Neural cell (in vitro differentiated cells): ENCODE data around the gene RGS3. TPM values are rescaled to one million over a fixed set of nuclear protein-coding genes. Genes with fewer than 3 reads are reported as not detected.

ENCODE experiments used
- H2AFZ ChIP-seq: fragments of 200-600, 300-800 bp; sonication (generic), shearing (Covaris generic); 2 replicates; pipeline ENCODE4 v1.6.0; 2014; ENCODE audit warnings: low read depth, mild to moderate bottlenecking, antibody characterized with exemption, low read length, moderate library complexity
- H3F3A ChIP-seq: fragments of 200-600 bp; shearing (Covaris generic); 2 replicates; pipeline ENCODE4 v1.6.1; 2016; ENCODE audit warnings: mild to moderate bottlenecking, moderate library complexity, mixed read lengths, antibody characterized with exemption, low read length; ENCODE audit not compliant: insufficient read depth, poor library complexity, severe bottlenecking
- H3K27ac ChIP-seq: fragments of 200-600, 300-800 bp; sonication (generic), shearing (Covaris generic); 2 replicates; pipeline ENCODE4 v1.5.1; 2014; ENCODE audit warnings: mild to moderate bottlenecking, low read length, moderate library complexity
- H3K27me3 ChIP-seq: fragments of 300-800, 200-600 bp; sonication (generic), shearing (Covaris generic); 2 replicates; pipeline ENCODE4 v1.6.0; 2014; ENCODE audit warnings: mild to moderate bottlenecking, low read depth, low read length, moderate library complexity; ENCODE audit not compliant: insufficient read depth
- H3K36me3 ChIP-seq: fragments of 300-800, 200-600 bp; sonication (generic), shearing (Covaris generic); 2 replicates; pipeline ENCODE4 v1.5.1; 2014; ENCODE audit warnings: mild to moderate bottlenecking, antibody characterized with exemption, low read length, moderate library complexity; ENCODE audit not compliant: insufficient read depth
- H3K4me2 ChIP-seq: fragments of 300-800, 200-600 bp; sonication (generic), shearing (Covaris generic); 2 replicates; pipeline ENCODE4 v1.6.0; 2014; ENCODE audit warnings: mild to moderate bottlenecking, low read length
- H3K4me3 ChIP-seq: fragments of 300-800, 200-600 bp; sonication (generic), shearing (Covaris generic); 2 replicates; pipeline ENCODE4 v1.5.1; 2014; ENCODE audit warnings: mild to moderate bottlenecking, low read length, moderate library complexity
- H3K79me2 ChIP-seq: fragments of 200-600 bp; shearing (Covaris generic); replicated peaks from 2 replicates; pipeline ENCODE4 v1.6.0; 2014; ENCODE audit warnings: mild to moderate bottlenecking, low read length, moderate library complexity; ENCODE audit not compliant: insufficient read depth
- H3K9ac ChIP-seq: fragments of 300-800, 200-600 bp; sonication (generic), shearing (Covaris generic); 2 replicates; pipeline ENCODE4 v1.6.1; 2016; ENCODE audit warnings: mild to moderate bottlenecking, low read length, mixed read lengths
- H3K9me2 ChIP-seq: fragments of 200-600 bp; shearing (Covaris generic); 2 replicates; pipeline ENCODE4 v1.6.1; 2016; ENCODE audit warnings: mild to moderate bottlenecking, low read length, mixed read lengths; ENCODE audit not compliant: insufficient read depth
- H3K9me3 ChIP-seq: fragments of 200-600, 300-800 bp; sonication (generic), shearing (Covaris generic); 2 replicates; pipeline ENCODE4 v1.6.1; 2016; ENCODE audit warnings: mild to moderate bottlenecking, mixed run types, low read length, moderate library complexity, mixed read lengths
- H4K20me1 ChIP-seq: fragments of 200-600 bp; shearing (Covaris generic); 2 replicates; pipeline ENCODE4 v1.6.1; 2016; ENCODE audit warnings: mild to moderate bottlenecking, mixed run types; ENCODE audit not compliant: insufficient read depth
- CTCF ChIP-seq: fragments of 450-650 bp; IDR thresholded peaks from 2 replicates; pipeline ENCODE4 v1.5.1; 2014; ENCODE audit warnings: antibody characterized with exemption, mild to moderate bottlenecking, moderate library complexity; ENCODE audit not compliant: poor library complexity, severe bottlenecking
- EP300 ChIP-seq: fragments of 450-650 bp; conservative IDR thresholded peaks from 2 replicates; pipeline ENCODE4 v1.6.1; 2014; ENCODE audit warnings: antibody characterized with exemption, mild to moderate bottlenecking, moderate library complexity; ENCODE audit not compliant: poor library complexity, severe bottlenecking
- EZH2 ChIP-seq: fragments of 200-600, 300-800 bp; shearing (Covaris generic), sonication (generic); IDR thresholded peaks from 2 replicates; pipeline ENCODE4 v1.6.1; 2014; ENCODE audit warnings: antibody characterized with exemption, low read length, borderline replicate concordance, mild to moderate bottlenecking; ENCODE audit not compliant: insufficient read depth, poor library complexity, severe bottlenecking
- MXI1 ChIP-seq: fragments of 450-650 bp; conservative IDR thresholded peaks from 2 replicates; pipeline ENCODE4 v1.6.1; 2014; ENCODE audit warnings: antibody characterized with exemption, mild to moderate bottlenecking; ENCODE audit not compliant: poor library complexity, severe bottlenecking
- POLR2AphosphoS5 ChIP-seq: IDR thresholded peaks from 2 replicates; pipeline ENCODE4 v1.6.1; 2012
- RAD21 ChIP-seq: fragments of 450-650 bp; conservative IDR thresholded peaks from 2 replicates; pipeline ENCODE4 v1.6.1; 2014; ENCODE audit warnings: antibody characterized with exemption, mild to moderate bottlenecking, moderate library complexity
- REST ChIP-seq: IDR thresholded peaks from 2 replicates; pipeline ENCODE4 v1.6.1; 2012; ENCODE audit warnings: borderline replicate concordance
- SMC3 ChIP-seq: fragments of 450-650 bp; conservative IDR thresholded peaks from 2 replicates; pipeline ENCODE4 v1.6.1; 2014; ENCODE audit warnings: antibody characterized with exemption, mild to moderate bottlenecking, moderate library complexity; ENCODE audit not compliant: poor library complexity
- TAF1 ChIP-seq: IDR thresholded peaks from 2 replicates; pipeline ENCODE4 v1.6.1; 2012; ENCODE audit warnings: low read depth
- polyA plus RNA-seq: library from polyadenylated mRNA; depleted of rRNA; stranded (reverse); fragments of >200 nt; gene quantifications from 2 replicates; pipeline ENCODE4 v1.2.3, GENCODE V29; 2014

Gene RGS3
- polyA plus RNA-seq, 1 donor from 2014 or later: 25.3 TPM

GRCh38 chr9:113619491-113620376 lies 156.2 kb downstream of the RGS3 start:
- no peaks in the 10 kb centered on the region for H3K9me2 ChIP-seq
- H3K27ac ChIP-seq: no peak overlapping the region
- no peaks in the 10 kb centered on the region for H4K20me1 ChIP-seq
- no peaks in the 10 kb centered on the region for H3K36me3 ChIP-seq
- no peak overlapping the region for H3K4me2 ChIP-seq
- TF ChIP-seq CTCF: no peak
- TF ChIP-seq SMC3: no peak
- TF ChIP-seq RAD21: no peak
- TF ChIP-seq EZH2: no peak
- no peak for TF ChIP-seq REST
- no peak for TF ChIP-seq POLR2AphosphoS5
- TF ChIP-seq MXI1: no peak
- TF ChIP-seq TAF1: no peak
- TF ChIP-seq EP300: no peak
- H2AFZ ChIP-seq: no peak overlapping the region
- H3F3A ChIP-seq: no peaks in the 10 kb centered on the region
- H3K4me3 ChIP-seq: no peak overlapping the region
- H3K27me3 ChIP-seq: no peaks in the 10 kb centered on the region
- no peaks in the 10 kb centered on the region for H3K9me3 ChIP-seq
- no peaks in the 10 kb centered on the region for H3K79me2 ChIP-seq
- H3K9ac ChIP-seq: no peak overlapping the region

GRCh38 chr9:113620377-113621161 lies 157.0 kb downstream of the RGS3 start:
- H2AFZ ChIP-seq: no peak overlapping the region
- no peaks in the 10 kb centered on the region for H3K9me3 ChIP-seq
- no peak overlapping the region for H3K4me2 ChIP-seq

More at GRCh38 chr9:113620377-113621161, 157.0 kb downstream of the RGS3 start:
- Histone ChIP-seq H3K4me3 (no peak overlapping the region), H3K9me2 (no peaks in the 10 kb centered on the region), H3F3A (no peaks in the 10 kb centered on the region), H3K9ac (no peak overlapping the region), H3K79me2 (no peaks in the 10 kb centered on the region), H3K27me3 (no peaks in the 10 kb centered on the region), H4K20me1 (no peaks in the 10 kb centered on the region), H3K36me3 (no peaks in the 10 kb centered on the region), H3K27ac (no peak overlapping the region)
- TF ChIP-seq CTCF (no peak), TAF1 (no peak), EZH2 (no peak), RAD21 (no peak), REST (no peak), SMC3 (no peak), EP300 (no peak), POLR2AphosphoS5 (no peak), MXI1 (no peak)
